COLO829 (cell line): Measurements from ENCODE around the gene DBI.

ENCODE experiments used
- DNase-seq: peaks from one replicate; pipeline ENCODE4 v3.0.0; 2012; ENCODE audit warnings: low spot score

Gene DBI

GRCh38 chr2:119366649-119367471 is at the start of gene DBI, which contains the start of gene C2orf76:
Gene DBI, plus strand, starts transcription at chr2:119366977. Its CDS starts 75 bp downstream, at chr2:119367052.
Gene C2orf76, minus strand, starts transcription at chr2:119366834. Its CDS starts 26,875 bp downstream, at chr2:119339959.
- peak; percentile 95 for DNase-seq

DNA sequence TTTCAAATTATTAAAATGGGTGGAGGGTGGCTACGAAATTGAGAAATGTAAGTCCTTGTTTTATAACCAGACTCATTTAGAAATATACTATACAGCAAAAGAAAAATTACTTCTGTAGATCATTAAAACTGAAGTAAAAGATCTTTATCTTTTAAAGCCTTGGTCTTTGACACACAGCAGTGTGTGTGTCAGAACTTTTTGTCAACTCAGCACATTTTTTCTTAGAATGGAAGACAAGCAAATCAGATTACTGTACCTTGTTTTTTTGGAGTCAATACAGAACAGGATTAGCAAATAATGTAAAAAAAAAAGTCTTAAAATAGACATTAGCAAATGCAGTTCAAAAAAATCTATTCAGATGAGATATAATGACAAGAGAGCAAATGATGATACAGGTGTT is 49.2 kb upstream of the DBI start:
- no peak for DNase-seq

DNA sequence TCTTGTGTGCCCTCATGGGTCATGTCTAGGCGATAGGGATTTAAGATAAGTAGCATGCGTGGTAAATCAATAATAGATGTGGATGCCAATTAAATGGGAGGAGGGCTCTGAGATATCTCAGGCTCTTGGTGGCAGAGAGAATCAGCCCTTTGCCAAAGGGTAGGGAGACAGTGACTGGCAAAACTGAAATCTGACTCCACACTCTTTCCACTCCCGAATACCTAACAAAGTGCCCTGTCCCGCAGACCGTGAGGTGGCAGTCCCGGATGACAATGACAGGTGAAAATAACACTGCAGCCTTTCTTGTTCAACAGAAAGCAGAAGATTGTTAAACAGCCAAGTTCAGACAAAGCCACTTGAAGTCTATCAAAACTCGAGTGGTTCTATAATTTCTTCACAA is 47.2 kb upstream of the DBI start:
- DNase-seq = no peak

DNA sequence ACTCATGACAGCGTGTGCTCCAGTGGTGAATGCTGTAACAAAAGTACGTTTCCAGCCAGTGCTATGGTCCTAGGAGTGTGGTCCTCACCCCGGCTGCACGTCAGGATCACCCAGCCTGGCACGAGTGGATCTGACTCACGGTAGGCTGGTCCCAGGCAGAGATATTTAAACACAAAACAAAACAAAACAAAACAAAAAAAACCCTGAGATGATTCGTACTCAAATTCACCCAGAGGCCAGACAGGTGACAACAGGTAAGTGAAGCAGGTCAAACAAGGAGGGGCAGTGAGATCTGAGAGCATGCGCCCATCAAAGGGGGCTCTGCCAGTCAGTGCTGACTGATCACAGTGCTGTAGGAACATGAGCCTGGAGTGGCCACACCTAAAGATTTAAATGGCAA is 43.3 kb upstream of the DBI start:
- DNase-seq = no peak

DNA sequence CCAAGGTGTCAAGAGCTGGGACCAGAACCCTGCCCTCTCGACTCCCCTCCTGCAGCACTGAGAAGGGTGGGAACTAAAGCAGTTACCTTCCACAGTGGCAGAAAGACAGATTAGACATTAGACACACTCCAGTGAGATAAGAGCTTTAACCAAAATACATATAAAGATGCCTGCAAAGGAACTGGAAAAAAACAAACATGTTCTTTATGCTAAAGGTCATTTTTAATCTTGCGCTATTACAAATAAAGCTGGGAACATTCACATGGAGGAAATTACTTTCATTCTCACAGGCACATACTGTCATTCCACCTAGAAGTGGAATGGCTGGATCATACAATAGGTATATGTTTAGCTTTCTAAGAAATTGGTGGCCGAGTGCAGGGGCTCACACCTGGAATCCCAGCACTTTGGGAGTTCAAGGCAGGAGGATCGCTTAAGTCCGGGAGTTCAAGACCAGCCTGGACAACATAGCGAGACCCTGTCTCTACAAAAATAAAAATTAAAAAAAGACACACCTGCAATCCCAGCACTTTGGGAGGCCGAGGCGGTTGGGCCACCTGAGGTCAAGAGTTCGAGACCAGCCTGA is 42.0 kb upstream of the DBI start:
- DNase-seq = no peak

GRCh38 chr2:119326938-119327337 is 39.8 kb upstream of the DBI start:
- no peak for DNase-seq

DNA sequence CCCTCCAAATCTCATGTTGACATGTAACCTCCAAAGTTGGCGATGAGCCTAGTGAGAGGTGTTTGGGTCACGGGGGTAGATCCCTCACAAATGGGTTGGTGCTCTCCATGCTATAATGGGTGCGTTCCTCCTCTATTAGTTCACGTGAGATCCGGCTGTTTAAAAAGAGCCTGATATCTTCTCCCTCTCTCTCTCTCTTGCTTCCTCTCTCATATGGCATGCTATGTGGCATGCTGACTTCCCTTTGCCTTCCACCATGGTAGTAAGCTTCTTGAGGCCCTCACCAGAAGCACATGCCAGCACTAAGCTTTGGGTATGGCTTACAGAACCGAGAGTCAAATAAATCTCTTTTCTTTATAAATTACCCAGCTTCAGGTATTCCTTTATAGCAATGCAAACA is 39.3 kb upstream of the DBI start:
- no peak for DNase-seq

DNA sequence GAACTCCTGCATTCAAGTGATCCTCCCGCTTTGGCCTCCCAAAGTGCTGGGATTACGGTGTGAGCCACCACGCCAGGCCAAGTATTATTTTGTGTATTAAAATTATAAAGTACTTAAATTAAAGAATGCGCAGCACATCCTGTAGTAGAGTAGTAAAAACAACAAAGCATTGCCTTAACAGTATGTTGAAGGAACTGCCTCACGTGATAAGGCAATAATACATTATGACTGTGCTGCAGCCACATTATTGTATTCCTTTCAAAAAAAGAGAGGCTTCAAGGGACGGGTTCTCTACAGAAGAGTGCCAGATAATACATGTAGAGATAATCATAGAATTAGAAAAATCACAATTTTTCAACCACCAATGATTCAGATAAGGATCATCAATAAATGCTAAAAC is 33.8 kb upstream of the DBI start:
- no peak for DNase-seq

GRCh38 chr2:119333360-119333759 is 33.4 kb upstream of the DBI start:
- DNase-seq = no peak

DNA sequence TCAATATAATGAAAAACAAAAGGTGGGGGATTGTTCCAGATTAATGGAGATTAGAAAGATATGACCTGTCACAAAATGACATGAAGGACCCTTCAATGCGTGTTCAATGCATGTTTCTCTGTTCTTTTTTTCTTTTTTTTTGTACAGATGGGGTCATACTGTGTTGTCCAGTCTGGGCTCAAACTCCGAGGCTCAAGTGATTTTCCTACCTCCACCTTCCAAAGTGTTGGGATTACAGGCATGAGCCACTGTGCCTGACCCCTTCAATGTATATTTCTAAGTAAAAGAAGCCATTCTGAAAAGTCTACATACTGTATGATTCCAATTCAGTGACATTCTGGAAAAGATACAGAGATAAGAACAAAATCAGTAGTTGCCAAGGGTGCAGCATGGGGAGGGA is 32.9 kb upstream of the DBI start:
- no peak for DNase-seq

GRCh38 chr2:119337749-119338148 is 29.0 kb upstream of the DBI start:
- no peak for DNase-seq

DNA sequence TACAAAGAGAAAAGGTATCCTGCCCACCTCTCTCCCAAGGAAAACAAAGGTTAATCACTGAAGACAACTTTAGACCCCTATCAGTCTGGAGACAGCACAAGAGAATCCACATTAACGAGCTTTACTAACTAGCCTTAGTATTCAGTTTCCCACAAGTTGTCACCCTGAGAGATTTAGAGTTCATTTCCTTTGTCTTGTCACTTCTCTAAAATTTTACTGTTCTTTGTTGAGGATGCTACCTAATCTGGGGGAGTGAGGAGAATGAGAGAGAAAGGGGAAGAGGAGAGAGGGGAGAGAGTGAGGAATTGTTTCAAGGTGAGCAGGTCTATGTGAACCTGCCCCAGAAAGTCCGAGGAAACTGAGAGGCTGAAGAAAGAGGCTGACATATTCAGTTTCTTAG is 28.5 kb upstream of the DBI start:
- no peak for DNase-seq

DNA sequence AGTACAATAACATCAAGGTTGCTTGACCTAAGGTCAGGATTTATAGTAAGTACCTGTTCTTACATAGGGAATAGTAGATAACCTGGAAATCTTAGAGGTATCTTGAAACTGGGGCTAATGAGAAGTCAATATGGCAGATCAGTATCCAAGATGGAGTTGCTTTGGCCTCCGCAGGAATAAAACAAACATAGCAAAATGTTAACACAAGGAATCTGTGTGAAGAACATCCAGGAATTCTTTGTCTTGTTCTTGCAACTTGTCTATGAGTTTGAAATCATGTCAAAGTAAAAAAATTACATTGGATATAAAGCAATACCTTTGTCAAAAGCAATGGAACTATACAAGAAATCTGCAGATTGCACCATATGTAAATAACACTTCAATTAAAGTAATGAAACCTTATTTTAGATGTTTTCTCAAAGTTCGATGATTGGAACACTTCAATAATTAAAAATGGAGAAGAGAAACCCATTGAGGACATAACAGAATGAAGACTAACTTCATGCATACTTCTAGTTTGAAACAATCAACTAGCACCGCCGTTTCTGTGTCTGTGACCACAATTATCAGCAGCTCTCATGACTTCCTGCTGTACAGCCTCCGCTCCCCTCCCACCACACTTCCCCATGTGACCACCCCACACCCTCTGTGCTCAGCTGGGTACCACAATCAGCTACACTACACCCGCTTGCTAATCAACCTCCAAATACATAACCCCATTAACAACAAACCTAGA is 27.8 kb upstream of the DBI start:
- no peak for DNase-seq

GRCh38 chr2:119339562-119339923 is 27.2 kb upstream of the DBI start:
- no peak for DNase-seq

DNA sequence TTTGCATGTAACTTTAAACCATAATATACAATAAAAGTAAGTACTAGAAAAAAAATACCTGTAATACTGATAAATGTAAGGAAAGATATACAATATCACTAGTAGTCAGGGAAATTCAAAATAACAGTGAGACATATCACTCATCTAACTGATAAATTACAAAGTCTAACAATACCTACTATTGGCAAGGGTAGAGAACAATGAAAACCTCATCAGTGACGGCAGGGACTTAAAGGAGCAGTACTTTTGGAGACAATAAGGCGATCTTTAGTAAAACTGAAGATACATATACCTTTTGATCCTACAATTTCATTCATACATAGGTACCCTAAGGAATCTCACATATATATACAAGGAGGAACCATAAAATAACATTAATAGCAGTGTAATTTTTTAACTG is 25.1 kb upstream of the DBI start:
- DNase-seq = no peak

- no peak for DNase-seq
Measured at GRCh38 chr2:119349289-119349688, 17.5 kb upstream of the DBI start.

- no peak for DNase-seq
Measured at GRCh38 chr2:119350311-119350998, 16.3 kb upstream of the DBI start.

DNA sequence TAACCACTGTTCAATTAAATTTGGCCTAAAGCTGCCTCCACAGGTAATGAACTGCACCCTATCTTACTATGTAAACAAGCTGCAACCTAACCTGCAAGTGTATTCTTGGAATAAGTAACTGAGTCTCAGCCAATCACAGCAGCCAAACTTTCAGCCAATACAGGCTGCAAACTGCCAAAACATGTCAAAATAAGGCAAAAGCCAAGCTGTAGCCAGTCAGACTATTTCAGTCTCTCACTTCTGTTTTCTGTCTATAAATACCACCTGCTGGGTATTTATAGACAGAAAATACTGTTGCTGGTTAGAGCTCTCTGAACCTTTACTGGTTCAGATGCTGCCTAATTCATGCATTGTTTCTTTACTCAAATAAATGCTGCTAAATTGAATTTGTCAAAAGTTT is 14.4 kb upstream of the DBI start:
- no peak for DNase-seq

DNA sequence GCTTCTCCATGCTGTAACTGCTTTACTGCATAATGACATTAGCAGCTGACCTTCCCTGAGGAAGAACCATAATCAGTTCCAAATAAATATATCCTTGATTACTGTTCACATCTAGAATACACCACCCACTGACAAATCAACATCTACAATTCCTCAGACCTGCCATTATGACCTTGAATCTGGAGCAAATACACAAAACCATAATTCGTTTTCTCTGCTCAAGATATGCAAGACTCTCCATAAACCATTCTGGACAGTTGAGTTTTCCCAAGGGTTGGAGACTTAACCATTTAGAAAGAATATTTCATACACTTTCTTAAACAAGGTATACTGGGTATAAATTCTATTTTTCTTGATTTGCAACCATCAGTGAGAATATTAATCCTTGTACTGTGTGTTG is 11.9 kb upstream of the DBI start:
- DNase-seq = no peak

DNA sequence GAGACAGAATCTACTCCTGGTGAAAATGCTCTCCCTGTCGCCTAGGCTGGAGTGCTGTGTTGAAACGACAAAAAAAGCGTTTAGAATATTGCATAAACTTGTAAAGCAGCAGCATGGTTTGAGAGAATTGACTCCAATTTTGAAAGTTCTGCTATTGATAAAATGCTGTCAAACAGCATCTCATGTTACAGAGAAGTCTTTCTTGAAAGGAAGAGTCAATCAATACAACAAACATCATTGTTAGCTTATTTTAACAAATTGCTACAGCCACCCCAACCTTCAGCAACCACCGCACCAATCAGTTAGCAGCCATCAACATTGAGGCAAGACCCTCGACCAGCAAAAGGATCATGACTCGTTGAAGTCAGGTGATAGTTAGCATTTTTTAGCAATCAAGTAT is 7.0 kb upstream of the DBI start:
- no peak for DNase-seq

GRCh38 chr2:119360423-119360966 is 6.3 kb upstream of the DBI start:
- no peak for DNase-seq

- no peak for DNase-seq
Measured at GRCh38 chr2:119364798-119365197, 2.0 kb upstream of the DBI start.
